Fibroblast of skin of right biceps (primary cell): ENCODE results near the gene TSNAX.

Source experiments
- DNase-seq: peaks from one replicate; pipeline ENCODE4 v3.0.0-alpha.2; 2013

The TSNAX gene

GRCh38 chr1:231519166-231519565 is 9.3 kb upstream of the TSNAX start:
- peak; percentile 14 for DNase-seq

- DNase-seq = no peak
Measured at GRCh38 chr1:231522038-231522437, 6.4 kb upstream of the TSNAX start.

GRCh38 chr1:231522931-231523642 is 5.4 kb upstream of the TSNAX start:
- DNase-seq = no peak

GRCh38 chr1:231523816-231524215 is 4.7 kb upstream of the TSNAX start:
- no peak for DNase-seq

GRCh38 chr1:231526536-231526935 is 1.9 kb upstream of the TSNAX start:
- no peak for DNase-seq

GRCh38 chr1:231527586-231528171 is 790 bp upstream of the TSNAX start:
- DNase-seq = no peak

- no peak for DNase-seq
Measured at GRCh38 chr1:231533240-231533639, 4.8 kb downstream of the TSNAX start.

GRCh38 chr1:231534703-231535159 is 6.3 kb downstream of the TSNAX start:
- no peak for DNase-seq

- no peak for DNase-seq
Measured at GRCh38 chr1:231536099-231536498, 7.6 kb downstream of the TSNAX start.

GRCh38 chr1:231540847-231541246 is 12.4 kb downstream of the TSNAX start:
- no peak for DNase-seq

GRCh38 chr1:231541842-231542241 is 13.4 kb downstream of the TSNAX start:
- peak; percentile 4 for DNase-seq

- no peak for DNase-seq
Measured at GRCh38 chr1:231544943-231545592, 16.6 kb downstream of the TSNAX start.

GRCh38 chr1:231546693-231547092 is 18.2 kb downstream of the TSNAX start:
- DNase-seq = no peak

- DNase-seq = no peak
Measured at GRCh38 chr1:231549733-231550447, 21.4 kb downstream of the TSNAX start.

GRCh38 chr1:231550448-231550781 is 21.9 kb downstream of the TSNAX start:
- peak; percentile 21 for DNase-seq

GRCh38 chr1:231553320-231553719 is 24.9 kb downstream of the TSNAX start:
- DNase-seq = no peak

- no peak for DNase-seq
Measured at GRCh38 chr1:231554969-231555368, 26.5 kb downstream of the TSNAX start.

- DNase-seq = no peak
Measured at GRCh38 chr1:231557411-231557810, 28.9 kb downstream of the TSNAX start.

- peak; percentile 32 for DNase-seq
Measured at GRCh38 chr1:231557898-231558707, 29.6 kb downstream of the TSNAX start.

GRCh38 chr1:231558708-231559185 is 30.3 kb downstream of the TSNAX start:
- DNase-seq = no peak

- DNase-seq = no peak
Measured at GRCh38 chr1:231561647-231562383, 33.3 kb downstream of the TSNAX start.

- no peak for DNase-seq
Measured at GRCh38 chr1:231563247-231563646, 34.8 kb downstream of the TSNAX start.
